HK-2 (cell line): ENCODE measurements around the gene NR1H3.

ENCODE experiments used
- DNase-seq: peaks from one replicate; pipeline ENCODE4 v3.0.0-alpha.2; 2018; ENCODE audit not compliant: unreplicated experiment

NR1H3 gene

GRCh38 chr11:47269829-47270305 lies 12.1 kb downstream of the NR1H3 start, which contains the start of gene MADD:
MADD (plus strand) TSS chr11:47270133.
- DNase-seq: peak; percentile 73

- no peak for DNase-seq
These were observed 12.8 kb downstream of the NR1H3 start for GRCh38 chr11:47270331-47271271.

DNA sequence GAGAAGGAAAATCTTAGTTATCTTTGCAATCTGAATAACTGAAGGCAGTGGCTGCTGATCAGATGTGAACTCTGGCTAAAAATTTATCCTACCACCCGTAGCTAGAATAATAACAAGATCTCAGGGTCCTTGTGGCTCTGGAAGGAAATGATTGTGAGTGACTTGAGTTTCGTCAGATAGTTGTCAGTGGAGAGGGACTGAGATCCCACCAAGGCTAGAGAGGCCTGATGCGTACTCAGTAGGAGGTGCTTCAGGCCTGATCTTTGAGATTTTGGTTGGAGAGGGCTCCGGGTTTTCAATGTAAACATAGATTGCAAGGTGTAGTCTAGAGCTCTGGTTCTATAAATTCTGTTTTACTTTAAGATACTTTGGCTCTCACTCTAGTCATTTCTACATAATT lies 13.5 kb downstream of the NR1H3 start:
- DNase-seq: no peak

DNA sequence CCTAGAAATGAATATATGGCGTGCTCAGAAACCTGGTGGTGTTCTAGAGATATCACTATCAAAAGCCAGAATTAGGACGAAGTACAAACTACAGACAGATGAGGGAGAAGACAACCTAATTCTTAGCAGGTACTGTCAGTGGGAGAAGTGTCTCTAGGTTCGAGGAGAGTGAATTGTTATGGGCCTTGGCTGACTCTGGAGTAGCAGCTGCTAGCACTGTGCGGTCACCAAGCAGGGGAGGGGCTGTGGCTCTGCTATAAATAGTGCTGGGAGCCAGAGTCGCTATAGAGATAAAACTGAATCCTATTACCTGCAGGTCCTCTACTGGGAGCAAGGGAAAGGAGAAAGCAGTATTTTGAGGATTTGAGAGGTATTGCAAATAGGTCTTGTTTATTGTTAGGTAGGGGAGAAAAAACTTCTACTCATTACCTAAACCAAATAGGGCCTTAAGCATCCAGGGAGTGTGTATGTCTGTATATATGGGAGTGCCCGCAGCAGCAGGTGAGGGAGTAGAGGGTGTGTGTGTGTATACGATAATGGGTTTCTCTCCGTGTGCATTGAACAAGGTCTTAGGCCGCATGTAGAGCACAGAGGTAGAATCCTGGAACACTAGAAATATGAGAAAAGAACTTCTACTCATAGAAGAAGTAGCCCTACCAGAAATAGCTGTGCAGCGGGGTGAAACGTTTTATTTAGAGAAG lies 14.3 kb downstream of the NR1H3 start:
- DNase-seq: no peak

DNA sequence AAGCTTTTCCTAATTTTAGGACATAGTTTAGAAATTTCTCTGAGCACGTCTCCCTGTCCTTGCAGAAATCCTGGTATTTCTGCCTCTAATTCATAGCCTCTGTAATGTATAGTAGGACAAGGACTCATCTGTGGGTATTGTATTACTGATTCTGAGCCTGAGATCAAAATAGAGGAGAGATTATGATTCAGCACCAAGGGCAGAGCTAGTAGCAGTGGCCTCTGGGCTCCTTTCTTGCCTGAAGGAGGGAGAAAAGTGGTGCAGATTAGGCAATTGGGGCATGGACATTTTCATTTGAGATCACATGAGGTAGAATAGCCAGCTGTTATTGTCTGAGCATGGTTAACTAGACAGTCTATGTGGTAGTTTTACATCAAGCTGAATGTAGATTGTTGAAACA lies 14.9 kb downstream of the NR1H3 start:
- DNase-seq: no peak

DNA sequence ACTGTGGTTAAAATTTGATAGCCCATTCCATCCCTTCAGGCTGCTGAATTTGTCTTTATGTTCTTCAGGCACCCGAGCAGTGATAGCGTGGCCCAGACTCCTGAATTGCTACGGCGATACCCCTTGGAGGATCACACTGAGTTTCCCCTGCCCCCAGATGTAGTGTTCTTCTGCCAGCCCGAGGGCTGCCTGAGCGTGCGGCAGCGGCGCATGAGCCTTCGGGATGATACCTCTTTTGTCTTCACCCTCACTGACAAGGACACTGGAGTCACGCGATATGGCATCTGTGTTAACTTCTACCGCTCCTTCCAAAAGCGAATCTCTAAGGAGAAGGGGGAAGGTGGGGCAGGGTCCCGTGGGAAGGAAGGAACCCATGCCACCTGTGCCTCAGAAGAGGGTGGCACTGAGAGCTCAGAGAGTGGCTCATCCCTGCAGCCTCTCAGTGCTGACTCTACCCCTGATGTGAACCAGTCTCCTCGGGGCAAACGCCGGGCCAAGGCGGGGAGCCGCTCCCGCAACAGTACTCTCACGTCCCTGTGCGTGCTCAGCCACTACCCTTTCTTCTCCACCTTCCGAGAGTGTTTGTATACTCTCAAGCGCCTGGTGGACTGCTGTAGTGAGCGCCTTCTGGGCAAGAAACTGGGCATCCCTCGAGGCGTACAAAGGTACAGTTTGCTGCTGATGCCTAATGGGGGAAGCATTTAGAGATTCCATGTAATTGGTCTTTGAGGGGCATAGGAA lies 16.9 kb downstream of the NR1H3 start:
- no peak for DNase-seq

- no peak for DNase-seq
These were observed 19.1 kb downstream of the NR1H3 start for GRCh38 chr11:47276923-47277322.

- DNase-seq: no peak
These were observed 20.3 kb downstream of the NR1H3 start for GRCh38 chr11:47278058-47278457.

GRCh38 chr11:47278769-47279168 lies 21.0 kb downstream of the NR1H3 start:
- no peak for DNase-seq

- no peak for DNase-seq
These were observed 22.3 kb downstream of the NR1H3 start for GRCh38 chr11:47280099-47280498.

GRCh38 chr11:47280860-47281259 lies 23.1 kb downstream of the NR1H3 start:
- DNase-seq: no peak

DNA sequence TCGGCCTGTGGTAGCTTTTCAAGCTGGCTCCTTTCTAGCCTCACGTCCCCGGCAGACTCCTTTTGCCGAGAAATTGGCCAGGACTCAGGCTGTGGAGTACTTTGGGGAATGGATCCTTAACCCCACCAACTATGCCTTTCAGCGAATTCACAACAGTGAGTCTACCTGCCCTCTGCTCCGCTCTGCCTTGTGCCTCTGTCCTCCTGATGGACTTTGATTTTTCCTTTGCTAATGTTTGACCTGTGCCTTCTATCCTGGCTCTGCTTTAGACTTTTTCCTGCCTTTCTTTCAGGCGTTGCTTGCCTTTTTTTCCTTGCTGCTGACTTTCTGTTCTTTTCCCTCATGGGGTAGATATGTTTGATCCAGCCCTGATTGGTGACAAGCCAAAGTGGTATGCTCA lies 24.7 kb downstream of the NR1H3 start:
- DNase-seq: no peak

GRCh38 chr11:47284151-47284550 lies 26.4 kb downstream of the NR1H3 start:
- DNase-seq: no peak

DNA sequence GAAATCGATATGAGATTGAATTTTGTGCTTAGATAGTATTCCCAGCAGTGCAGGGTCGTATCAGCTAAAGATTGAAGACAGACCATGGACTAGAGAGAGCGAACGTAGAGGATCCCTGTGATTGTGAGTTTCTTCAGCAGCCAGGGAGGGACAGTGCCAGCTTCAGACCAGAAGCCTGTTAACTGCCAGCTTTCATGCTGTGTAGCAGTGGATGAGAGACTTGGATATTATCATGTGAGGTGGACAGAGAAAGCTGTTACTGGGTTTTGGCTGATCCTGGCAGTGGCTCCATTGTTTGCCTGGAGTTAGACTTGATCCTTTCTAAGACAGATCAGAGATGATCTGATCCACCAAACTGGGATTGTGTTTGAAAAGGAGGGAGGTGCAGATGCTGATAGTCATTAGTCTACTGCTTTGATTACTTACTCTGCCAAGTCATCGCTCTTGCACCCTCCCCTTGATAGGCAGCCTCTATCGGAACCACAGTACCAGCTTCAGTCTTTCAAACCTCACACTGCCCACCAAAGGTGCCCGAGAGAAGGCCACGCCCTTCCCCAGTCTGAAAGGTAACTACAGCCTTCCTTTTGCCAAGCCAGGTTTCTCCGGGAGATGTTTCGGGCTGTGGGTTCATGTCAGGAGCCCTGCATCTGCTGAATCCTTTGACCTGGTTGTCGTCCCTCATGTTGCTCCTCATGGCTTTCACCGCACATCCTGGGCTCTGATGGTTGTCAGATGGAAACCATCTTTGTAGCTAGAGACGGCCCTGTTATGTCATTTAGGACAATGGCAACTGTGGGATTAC lies 28.4 kb downstream of the NR1H3 start:
- DNase-seq: no peak

DNA sequence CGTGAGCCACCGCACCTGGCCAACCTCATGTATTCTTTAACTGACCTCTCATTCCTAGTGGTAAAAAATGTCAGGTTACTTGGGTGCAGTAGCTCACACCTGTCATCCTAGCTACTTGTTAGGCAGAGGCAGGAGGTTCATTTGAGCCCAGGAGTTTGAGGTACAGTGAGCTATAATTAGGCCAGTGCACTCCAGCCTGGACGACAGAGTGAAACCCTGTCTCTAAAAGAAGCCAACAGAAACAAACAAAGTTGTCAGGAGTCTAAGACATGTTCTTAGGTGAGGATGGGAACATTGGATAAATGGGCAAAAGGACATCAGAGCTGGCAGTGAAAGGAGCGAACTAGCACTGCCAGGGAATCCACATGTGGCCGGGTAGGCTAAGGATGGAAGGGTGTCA lies 30.3 kb downstream of the NR1H3 start:
- DNase-seq: no peak

GRCh38 chr11:47289856-47290255 lies 32.1 kb downstream of the NR1H3 start:
- DNase-seq: no peak

- no peak for DNase-seq
These were observed 37.6 kb downstream of the NR1H3 start for GRCh38 chr11:47295385-47295784.

- DNase-seq: no peak
These were observed 38.2 kb downstream of the NR1H3 start for GRCh38 chr11:47296045-47296444.

- no peak for DNase-seq
These were observed 41.3 kb downstream of the NR1H3 start for GRCh38 chr11:47299078-47299477.

GRCh38 chr11:47302853-47303252 lies 45.1 kb downstream of the NR1H3 start:
- DNase-seq: no peak

- DNase-seq: no peak
These were observed 48.1 kb downstream of the NR1H3 start for GRCh38 chr11:47305734-47306483.
